Daoy (cell line): ENCODE data around the gene BCL2L1. TPM values are rescaled to one million over a fixed set of nuclear protein-coding genes. Genes with fewer than 3 reads are reported as not detected.
A peak's percentile ranks its signal among the peaks of the same experiment; 100 is the strongest.

Source experiments
- DNase-seq: peaks from one replicate; pipeline ENCODE4 v3.0.0-alpha.2; 2015; ENCODE audit warnings: low read depth
- total RNA-seq: library from RNA; depleted of rRNA; stranded (reverse); fragments of >200 nt; shearing (Covaris generic); gene quantifications from 2 replicates; pipeline ENCODE4 v1.2.3, GENCODE V29; 2014

Gene BCL2L1
- total RNA-seq, 1 experiment from 2014 or later: 49.1 TPM

DNA sequence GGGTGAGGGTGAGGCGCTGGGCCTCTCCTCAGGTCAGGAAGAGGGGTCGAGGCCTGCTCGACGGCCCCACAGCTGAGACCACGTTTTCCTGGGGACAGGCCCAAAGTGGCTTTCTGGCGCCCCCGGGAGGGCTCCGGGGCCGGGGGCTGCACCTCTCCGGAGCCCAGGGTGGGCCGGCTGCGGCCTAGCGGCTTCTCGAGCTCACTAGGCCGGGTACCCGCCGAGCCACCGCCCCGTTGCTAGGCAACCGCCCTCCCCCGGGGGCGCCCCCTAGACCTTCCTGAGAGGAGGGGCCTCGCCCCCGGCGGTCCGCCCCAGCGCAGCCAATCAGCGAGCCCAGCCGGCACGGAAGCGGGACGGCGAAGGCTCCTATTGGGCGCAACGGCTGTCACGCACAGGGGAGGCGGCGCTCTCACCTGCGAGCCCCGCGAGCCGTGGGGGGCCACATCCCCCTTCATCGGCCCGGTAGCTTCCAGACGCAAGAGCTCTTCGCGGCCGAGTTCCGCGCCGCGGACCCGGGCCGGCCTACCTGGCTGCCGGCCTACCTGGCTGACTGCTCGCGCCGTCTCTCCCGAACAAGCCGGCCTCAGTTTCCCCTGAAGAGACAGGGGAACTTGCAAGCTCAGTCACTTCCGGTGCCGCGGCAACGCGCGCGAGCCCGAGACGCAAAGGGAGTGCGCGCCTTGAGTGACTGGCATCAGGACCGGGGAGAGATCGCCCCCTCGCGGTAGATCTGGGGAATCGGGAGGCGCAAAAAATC is 831 bp upstream of the BCL2L1 start:
- DNase-seq: peak; percentile 99

DNA sequence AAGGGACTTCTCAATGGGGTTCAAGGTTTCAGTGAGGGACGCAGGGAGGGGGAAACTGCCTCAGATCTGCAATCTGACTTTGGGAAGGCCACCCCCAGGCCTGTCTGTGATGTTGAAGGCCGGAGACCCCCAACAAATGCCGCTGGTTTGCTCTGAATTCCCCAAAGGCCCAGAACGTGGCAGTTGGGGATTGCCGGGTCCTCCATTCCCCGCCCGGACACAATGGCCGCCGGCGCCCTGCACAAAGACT is 326 bp upstream of the BCL2L1 start:
- no peak for DNase-seq

DNA sequence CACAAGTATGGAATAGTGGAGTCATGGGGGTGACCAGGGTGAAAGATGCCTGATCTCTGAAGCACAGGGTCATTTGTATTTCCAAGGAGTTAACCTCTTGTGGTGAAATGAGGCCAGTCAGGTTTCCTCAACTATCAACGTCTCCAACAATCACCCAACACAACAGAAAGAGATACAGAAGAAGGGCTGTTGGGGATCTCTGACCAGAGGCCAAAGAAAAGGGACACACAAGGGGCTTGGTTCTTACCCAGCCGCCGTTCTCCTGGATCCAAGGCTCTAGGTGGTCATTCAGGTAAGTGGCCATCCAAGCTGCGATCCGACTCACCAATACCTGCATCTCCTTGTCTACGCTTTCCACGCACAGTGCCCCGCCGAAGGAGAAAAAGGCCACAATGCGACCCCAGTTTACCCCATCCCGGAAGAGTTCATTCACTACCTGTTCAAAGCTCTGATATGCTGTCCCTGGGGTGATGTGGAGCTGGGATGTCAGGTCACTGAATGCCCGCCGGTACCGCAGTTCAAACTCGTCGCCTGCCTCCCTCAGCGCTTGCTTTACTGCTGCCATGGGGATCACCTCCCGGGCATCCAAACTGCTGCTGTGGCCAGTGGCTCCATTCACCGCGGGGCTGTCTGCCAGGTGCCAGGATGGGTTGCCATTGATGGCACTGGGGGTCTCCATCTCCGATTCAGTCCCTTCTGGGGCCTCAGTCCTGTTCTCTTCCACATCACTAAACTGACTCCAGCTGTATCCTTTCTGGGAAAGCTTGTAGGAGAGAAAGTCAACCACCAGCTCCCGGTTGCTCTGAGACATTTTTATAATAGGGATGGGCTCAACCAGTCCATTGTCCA is 1.0 kb downstream of the BCL2L1 start:
- DNase-seq: no peak

GRCh38 chr20:31720486-31721407 is 1.9 kb downstream of the BCL2L1 start:
- peak; percentile 24 for DNase-seq

DNA sequence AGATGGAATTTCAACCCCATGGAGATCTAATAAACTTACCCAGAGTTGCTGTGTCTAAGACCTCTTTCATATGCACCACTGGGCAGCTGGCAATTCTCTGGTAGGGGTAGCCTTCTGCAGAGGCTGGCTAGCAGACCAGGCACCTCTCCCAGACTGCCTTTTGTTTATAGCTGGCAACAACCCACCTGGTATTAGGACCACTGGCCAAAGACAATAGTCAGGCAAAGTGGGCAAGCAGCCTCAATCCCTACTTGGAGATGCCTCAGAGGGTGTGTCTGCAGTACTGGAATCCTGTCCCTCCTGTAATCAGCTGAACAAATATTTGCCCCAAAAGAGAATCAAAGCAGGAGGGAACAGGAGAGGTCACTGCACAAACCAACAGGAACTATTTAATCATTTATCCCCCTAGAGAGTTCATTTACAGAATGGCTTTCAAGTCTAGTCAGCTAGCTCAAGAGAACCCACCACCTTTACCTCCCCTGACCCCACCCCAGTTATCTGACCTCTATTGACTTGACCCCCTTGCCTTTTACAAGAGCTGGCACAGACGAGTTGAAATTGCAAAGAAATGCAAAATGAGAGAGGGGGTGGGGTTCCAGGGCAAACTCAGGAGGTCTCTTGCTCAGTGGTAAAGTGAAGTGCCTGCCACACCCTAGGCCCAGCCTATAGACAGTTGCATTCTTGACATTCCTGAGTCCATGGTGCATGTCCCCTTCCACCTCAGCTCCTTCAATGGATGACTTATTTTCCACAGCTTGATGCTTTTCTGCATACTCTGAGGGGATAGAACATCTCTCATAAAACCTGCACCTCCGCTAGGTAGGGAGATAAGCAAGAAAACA is 2.8 kb downstream of the BCL2L1 start:
- DNase-seq: peak; percentile 78

- DNase-seq: no peak
Measured at GRCh38 chr20:31718952-31719643, 3.6 kb downstream of the BCL2L1 start.

- DNase-seq: no peak
Measured at GRCh38 chr20:31717478-31718201, 5.0 kb downstream of the BCL2L1 start.

DNA sequence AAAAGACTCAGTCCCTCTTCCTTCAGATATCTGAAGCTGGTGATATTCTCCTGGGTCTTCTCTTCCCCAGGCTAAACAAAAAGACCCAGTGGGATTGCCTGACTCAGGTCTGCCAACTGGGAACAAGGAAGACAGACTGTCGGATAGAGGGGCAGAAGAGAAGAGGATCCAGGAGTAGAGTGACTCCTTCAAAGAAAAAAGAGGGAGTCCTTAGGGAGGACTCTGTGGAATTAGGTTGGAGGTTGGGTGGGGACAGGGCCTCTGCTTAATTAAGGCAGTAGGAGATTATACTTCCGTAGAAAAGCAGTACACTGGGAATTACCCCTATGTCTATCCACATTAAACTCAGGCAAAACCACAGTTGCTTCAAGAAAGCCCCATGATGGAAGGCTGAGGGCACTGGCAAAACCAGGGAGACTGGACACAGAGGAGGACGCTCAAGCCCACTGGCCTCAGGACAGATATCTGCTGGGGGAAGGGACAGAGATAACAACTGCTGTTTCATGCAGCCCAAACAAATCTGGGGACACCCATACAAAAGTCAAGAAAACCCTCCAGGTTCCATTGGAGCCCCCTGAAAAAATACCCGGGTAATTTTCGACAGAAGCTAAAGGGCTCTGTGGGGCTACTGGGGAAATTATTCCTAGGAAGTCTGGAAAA is 5.7 kb downstream of the BCL2L1 start:
- DNase-seq: no peak

GRCh38 chr20:31716351-31716750 is 6.3 kb downstream of the BCL2L1 start:
- DNase-seq: no peak

GRCh38 chr20:31715766-31716165 is 6.9 kb downstream of the BCL2L1 start:
- no peak for DNase-seq

DNA sequence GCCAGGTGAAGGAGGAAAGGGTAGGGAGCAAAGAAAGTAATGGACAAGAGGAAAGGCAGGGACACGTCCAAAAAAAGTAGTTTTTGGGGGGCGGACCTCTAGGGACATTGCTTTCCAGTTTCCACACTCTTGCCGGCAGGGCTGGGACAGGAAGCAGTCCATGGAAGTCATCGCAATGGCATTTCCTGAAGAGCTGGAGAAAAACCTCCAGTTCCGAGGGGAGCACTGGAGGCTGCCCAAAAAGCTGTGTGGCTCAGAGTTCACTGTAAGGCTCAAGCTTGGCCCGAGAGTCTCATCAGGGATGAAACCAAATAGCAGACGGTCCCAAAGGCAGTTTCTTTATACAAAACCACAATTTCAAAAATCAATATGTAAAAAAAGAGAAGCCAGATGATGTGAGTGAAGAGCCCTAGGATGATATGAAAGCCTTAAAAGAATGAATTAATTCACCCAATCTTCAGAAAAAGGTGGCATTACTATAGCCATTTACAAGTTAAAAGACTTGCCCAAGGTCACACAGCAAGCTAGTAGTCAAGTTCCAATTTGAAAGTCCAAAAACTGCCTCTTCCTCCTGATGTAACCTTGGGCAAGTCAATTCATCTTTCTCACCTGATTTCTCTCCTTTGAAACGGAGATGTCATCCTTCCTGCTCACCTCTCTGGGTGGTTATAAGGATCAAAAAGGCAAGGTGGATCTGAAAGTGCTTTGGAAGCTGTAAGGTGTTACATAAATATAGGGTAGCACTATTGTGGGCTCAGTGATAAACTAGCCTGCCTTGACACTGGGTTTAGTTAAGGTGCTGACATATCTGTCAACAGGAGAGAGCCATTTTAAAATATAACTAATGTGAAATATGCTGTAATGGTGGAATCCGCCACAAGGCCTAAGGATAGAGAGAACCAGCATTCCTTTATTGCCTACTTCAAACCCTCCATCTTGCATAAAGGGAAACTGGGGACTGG is 9.1 kb downstream of the BCL2L1 start:
- DNase-seq: peak; percentile 95

DNA sequence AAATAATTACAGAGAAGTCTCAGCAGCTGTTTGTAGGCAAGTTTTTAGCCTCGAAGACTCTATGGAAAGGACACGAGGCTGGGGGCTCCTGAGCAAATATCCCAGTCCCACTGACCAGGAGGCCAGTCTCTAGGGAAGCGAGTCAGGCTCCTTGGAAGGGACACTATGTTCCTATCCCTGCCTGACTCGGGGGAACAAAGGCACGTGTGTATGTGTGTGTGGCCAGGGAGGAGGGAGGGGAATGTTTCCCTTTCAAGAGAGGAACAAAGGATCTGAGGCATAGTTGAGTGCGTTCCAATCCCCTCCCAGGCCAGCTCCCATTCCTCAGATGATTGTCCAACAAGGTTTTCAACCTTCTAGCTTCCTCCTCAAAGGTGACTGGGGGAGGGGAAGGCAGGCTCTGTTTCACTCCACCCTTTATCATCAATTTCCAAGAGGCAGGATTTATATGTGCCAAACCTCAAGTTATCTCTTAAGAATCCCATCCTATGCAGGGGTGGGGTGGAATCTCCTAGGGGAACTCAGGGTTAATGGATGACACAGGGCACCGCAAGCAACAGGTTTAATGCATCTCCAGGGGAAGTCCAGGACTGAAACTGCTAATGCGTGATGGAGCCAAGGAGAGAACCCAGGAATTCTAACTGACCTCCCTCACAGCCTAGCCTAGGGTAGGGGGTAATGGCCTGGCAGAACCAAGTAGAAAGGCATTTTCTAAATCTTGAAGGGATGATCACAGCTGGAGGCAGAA is 9.9 kb downstream of the BCL2L1 start:
- peak; percentile 93 for DNase-seq

GRCh38 chr20:31712112-31712553 is 10.5 kb downstream of the BCL2L1 start:
- DNase-seq: no peak

DNA sequence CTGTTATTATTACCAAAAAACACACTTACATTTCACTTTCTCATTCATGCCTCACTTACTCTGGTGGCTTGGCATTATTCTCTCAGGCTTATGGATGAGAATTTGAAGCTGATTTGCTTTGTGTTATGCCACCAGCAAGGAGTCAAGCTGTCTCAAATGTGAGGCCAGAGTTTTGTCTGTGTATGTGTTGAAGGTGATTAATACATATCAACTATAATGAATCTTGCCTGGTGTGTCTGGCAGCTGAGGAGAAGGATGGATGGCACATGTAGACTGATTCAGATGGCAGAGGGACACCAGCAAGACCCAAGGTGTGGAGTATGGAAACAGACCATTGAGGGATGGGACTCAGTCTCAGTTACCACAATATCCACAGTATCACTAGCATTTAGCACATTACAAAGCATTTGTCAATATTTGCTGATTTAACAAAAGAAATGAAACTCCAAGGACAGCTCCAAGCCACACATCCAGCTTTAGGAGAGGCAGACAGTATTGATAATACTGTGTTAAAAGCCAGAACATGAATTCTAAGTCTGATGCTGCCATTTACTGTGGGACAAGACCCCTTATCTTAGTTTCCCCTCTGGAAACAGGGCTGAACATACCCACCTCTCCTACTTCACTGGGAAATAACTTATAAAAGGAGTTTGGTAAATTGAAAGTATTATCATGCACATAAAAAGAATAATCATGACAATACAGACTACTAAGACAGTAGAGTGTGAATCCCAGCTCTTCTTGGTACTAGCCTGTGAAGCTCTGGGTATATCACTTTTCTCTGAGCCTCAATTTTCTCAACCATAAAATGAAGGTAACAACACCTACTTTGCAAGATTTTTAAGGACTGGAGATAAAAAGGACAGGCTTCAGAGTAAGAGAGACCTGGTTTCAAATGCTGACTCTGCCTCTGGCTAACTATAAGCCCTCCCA is 11.2 kb downstream of the BCL2L1 start:
- DNase-seq: no peak

GRCh38 chr20:31710423-31711108 is 12.1 kb downstream of the BCL2L1 start:
- DNase-seq: peak; percentile 21

DNA sequence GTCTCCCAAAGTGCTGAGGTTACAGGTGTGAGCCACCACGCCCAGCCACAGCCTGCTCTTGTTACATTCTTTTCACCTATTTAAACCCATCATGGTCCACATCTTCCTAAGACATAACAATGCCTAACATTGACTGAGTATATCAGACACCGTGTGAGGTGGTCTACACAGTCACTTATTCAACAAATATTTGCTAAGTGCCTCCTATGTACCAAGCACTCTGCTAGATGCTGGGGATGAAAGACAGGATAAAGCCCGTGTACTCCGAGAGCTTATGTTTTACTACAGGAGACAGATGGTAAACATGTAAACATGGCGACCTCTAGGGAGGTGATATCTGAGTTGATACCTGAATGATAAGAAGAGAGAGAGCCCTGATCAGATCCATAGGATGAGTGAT is 12.7 kb downstream of the BCL2L1 start:
- no peak for DNase-seq
